ENCODE results near the gene MRPS34. TPM values are rescaled to one million over a fixed set of nuclear protein-coding genes. Genes with fewer than 3 reads are reported as not detected.

The MRPS34 gene
- total RNA-seq, 2 experiments from 2014 or later: 146 to 175 TPM

DNA sequence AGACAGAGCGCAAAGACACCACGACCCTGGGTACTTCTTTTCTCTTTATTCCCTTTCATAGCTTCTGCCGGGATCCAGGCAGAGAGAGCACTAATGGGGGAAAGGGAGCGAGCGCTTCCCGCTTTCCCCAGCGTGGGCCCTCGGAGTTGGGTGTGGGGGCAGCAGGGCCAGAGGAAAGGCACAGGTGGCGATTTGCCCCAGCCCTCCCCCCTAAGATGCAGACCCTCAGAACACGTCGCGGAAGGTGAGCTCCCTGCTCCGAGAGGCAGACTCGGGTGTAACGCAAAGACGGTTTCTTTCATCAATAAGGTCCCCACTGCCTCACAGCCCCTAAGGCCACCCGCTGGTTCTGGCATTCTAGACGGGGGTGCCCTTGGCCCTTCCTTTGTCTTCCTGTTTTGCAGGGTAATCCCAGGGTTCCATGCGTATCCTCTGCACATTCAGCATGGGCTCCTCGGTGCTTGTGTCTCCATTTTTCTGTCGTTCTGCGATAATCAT is 1.0 kb downstream of the MRPS34 start:
- peak overlapping the region; percentile 99 for H3K27ac Mint-ChIP-seq
- peaks cover 22% of the 10 kb centered on the region for H3K36me3 Mint-ChIP-seq (ENCODE audit: low read depth)
- no peaks in the 10 kb centered on the region for H3K27me3 Mint-ChIP-seq
- ChIA-PET CTCF (interaction anchor here (1.3 to 2.0 kb wide), 2 partner anchors 11 to 64 kb away, joined by 4 to 16 read pairs; partner anchors contain the start of genes NUBP2 and SPSB3), POLR2A (interaction anchor here (1.4 to 5.2 kb wide), 2 partner anchors 11 to 193 kb away, joined by 3 to 39 read pairs; partner anchors contain the start of genes NUBP2, RPS2 and SPSB3)
- intact Hi-C loops (cut with DNase I, micrococcal nuclease): loop anchor here (1.0 to 5.0 kb wide), 11 partner anchors 65 to 1090 kb away; partner anchors contain the start of genes GNPTG (in 1 of the 2), JMJD8 (in 1 of the 2), MAPK8IP3 (in 1 of the 2) and MLST8 (in 1 of the 2)
- peak overlapping the region; percentile 94 for H3K4me3 Mint-ChIP-seq
- H3K4me1 Mint-ChIP-seq: peaks cover 9% of the 10 kb centered on the region
- no peaks in the 10 kb centered on the region for H3K9me3 Mint-ChIP-seq (ENCODE audit: low read depth)
- DNase-seq (no peak), ATAC-seq (no peak)

DNA sequence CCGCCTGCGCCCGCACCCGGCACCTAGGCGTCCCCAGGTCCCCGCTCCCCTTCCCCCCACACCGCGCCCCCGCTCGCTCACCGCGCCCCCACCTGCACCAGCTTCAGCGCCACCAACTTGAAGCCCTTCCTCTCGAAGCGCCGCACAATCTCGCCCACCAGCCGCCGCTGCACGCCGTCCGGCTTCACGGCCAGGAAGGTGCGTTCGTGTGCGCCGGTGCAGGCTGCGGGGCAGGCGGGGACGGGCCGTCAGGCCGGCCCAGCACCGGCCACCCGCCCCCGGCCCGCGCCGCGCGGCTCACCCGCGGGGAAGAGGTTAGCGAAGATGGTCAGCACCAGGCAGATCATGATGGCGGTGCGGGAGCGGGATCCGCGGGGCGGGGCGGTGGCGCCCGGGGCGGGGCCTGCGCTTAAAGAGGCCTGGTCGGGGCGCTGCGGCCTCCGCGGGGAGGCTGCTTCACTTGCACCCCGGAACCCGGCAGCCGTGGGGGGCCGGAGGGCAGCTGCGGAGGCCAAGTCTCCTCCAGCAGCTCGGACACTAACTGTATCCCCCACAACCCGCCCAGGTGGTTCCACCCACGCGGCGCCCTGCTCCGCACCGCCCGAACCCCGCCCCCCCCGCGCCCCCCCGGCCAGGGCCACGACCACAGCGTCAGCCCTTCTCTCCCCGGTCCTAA is 1.6 kb downstream of the MRPS34 start, which contains the start of gene NME3:
TSS of gene NME3 (minus strand) at position 356 of the 676 bp plus-strand sequence. CDS start at position 347, 9 bp downstream.
- peak; percentile 88 for DNase-seq
- POLR2A ChIA-PET: interaction anchor here (5.2 kb wide), 1 partner anchor 11 kb away, joined by 39 read pairs; the partner anchor contains the start of genes NUBP2 and SPSB3
- intact Hi-C loops (cut with DNase I, micrococcal nuclease): loop anchor here (1.0 to 5.0 kb wide), 6 partner anchors 64 to 1089 kb away; partner anchors contain the start of genes GNPTG (in 1 of the 2), JMJD8 (in 1 of the 2), MAPK8IP3 (in 1 of the 2) and STUB1 (in 1 of the 2)
- peaks cover 9% of the 10 kb centered on the region for H3K4me1 Mint-ChIP-seq
- no peaks in the 10 kb centered on the region for H3K27me3 Mint-ChIP-seq
- peaks cover 18% of the 10 kb centered on the region for H3K36me3 Mint-ChIP-seq (ENCODE audit: low read depth)
- H3K4me3 Mint-ChIP-seq: peak within 1 kb of the TSS; percentile 94
- CTCF ChIA-PET: interaction anchor here (0.5 to 2.0 kb wide), 3 partner anchors 11 to 384 kb away, joined by 3 to 16 read pairs (median 4); partner anchors contain the start of genes NUBP2, SPSB3 and TRAF7
- H3K9me3 Mint-ChIP-seq (ENCODE audit: low read depth): no peaks in the 10 kb centered on the region
- peak within 1 kb of the TSS; percentile 99 for H3K27ac Mint-ChIP-seq
- ATAC-seq: peak; percentile 53

DNA sequence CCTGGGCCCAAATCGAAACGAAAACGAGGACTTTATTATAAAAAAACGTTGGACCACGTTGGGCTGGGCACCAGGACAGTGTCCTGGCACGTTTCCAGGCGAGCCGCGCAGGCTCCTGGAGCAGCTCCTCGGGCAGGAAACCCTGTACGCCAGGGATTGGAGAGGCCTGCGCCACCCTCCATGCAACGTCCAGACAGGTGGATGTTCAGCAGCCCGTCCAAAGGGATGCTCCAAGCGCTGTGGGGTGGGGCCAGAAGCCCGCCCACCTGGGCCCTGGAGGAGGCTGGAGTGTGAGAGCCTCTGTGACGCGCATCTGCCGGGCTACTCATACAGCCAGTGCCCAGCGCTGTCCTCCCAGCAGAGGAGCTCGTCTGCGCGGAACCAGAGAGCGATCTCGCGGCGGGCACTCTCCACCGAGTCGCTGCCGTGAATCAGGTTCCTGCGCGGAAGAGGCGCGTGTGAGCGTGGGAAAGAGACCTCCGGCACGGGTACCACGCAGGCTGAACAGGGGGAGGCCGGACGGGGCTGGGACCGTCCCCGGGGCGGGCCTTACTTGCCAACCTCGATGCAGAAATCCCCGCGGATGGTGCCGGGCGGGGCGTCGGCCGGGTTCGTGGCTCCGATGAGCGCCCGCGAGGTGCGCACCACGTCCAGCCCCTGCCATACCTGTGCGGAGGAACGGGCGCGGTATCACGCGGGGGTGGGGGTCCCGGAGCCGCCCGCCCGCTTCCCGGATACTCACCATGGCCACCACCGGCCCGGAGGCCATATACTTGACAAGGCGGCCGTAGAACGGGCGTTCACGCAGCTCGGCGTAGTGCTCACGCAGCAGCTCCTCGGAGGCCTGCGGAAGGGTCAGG is 2.4 kb downstream of the MRPS34 start:
- H3K27ac Mint-ChIP-seq: peak overlapping the region; percentile 84
- ChIA-PET POLR2A (interaction anchor here (0.8 to 5.2 kb wide), 3 partner anchors 12 to 195 kb away, joined by 3 to 39 read pairs (median 4); partner anchors contain the start of genes NUBP2, RPS2 and SPSB3), CTCF (interaction anchor here (0.5 to 1.0 kb wide), 2 partner anchors 12 to 385 kb away, joined by 3 to 4 read pairs; partner anchors contain the start of genes NUBP2, SPSB3 and TRAF7)
- ATAC-seq (peak; percentile 27), DNase-seq (peak; percentile 76)
- H3K27me3 Mint-ChIP-seq: no peaks in the 10 kb centered on the region
- H3K36me3 Mint-ChIP-seq (ENCODE audit: low read depth): peaks cover 18% of the 10 kb centered on the region
- H3K9me3 Mint-ChIP-seq (ENCODE audit: low read depth): no peaks in the 10 kb centered on the region
- peak overlapping the region; percentile 94 for H3K4me3 Mint-ChIP-seq
- H3K4me1 Mint-ChIP-seq: peaks cover 9% of the 10 kb centered on the region
- intact Hi-C loops (cut with DNase I, micrococcal nuclease): loop anchor here (1.0 to 5.0 kb wide), 6 partner anchors 63 to 1088 kb away; partner anchors contain the start of genes GNPTG (in 1 of the 2), JMJD8 (in 1 of the 2), MAPK8IP3 (in 1 of the 2) and STUB1 (in 1 of the 2)

DNA sequence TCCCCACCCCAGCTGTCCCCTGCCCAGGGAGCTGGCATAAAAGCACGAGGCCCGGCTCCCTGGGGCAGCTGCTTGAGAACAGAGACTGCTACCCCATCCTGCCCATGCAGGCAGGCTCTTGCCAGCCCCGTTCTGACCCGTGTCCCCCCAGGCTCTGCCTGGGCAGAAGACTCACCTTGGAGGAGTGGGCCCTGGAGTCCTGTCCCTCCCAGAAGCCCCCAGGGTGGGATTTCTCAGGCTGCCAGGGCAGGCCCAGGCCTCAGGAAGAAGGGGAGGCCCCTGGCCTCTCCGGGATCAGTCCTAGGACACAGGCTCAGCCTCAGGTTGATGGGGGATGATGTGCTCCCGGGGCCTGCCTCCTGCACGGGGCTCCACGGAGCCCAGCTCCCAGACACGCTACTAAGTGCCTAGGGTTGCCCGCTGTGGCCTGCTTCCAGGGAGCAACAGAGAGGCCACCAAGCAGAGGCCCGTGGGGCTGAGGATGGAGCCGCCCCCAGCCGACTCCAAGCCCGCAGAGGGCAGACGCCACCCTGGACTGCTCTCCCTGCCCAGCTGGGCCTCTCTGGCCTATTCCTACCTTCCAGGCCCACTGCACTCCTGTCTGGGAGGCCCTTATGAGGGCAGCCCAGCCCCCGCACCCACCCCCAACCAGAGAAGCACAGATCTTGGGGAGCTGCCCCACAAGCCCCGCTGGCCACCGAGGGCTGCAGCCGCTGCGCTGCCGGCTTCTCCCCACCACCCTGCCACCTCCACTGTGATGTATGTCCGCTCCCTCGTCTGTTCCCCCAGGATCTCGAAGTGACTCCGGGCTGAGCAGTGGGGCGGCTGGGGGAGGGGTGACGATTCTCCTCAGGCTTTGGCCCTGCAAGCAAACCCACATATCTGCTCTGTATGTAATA is 3.3 kb downstream of the MRPS34 start:
- no peaks in the 10 kb centered on the region for H3K9me3 Mint-ChIP-seq (ENCODE audit: low read depth)
- peak overlapping the region; percentile 94 for H3K4me3 Mint-ChIP-seq
- H3K27me3 Mint-ChIP-seq: no peaks in the 10 kb centered on the region
- peaks cover 20% of the 10 kb centered on the region for H3K36me3 Mint-ChIP-seq (ENCODE audit: low read depth)
- ATAC-seq (no peak), DNase-seq (no peak)
- H3K4me1 Mint-ChIP-seq: peaks cover 7% of the 10 kb centered on the region
- peak overlapping the region; percentile 33 for H3K27ac Mint-ChIP-seq
- POLR2A ChIA-PET: interaction anchor here (0.8 to 5.2 kb wide), 4 partner anchors 13 to 196 kb away, joined by 3 to 39 read pairs (median 4); partner anchors contain the start of genes NUBP2, RPS2 and SPSB3
- CTCF ChIA-PET: interaction anchor here (1.0 kb wide), 1 partner anchor 13 kb away, joined by 4 read pairs; the partner anchor contains the start of genes NUBP2 and SPSB3
- intact Hi-C loops (cut with DNase I, micrococcal nuclease): loop anchor here (5.0 kb wide), 4 partner anchors 62 to 1087 kb away; partner anchors contain the start of genes GNPTG (in 1 of the 2), JMJD8 (in 1 of the 2), MAPK8IP3 (in 1 of the 2) and STUB1 (in 1 of the 2)

DNA sequence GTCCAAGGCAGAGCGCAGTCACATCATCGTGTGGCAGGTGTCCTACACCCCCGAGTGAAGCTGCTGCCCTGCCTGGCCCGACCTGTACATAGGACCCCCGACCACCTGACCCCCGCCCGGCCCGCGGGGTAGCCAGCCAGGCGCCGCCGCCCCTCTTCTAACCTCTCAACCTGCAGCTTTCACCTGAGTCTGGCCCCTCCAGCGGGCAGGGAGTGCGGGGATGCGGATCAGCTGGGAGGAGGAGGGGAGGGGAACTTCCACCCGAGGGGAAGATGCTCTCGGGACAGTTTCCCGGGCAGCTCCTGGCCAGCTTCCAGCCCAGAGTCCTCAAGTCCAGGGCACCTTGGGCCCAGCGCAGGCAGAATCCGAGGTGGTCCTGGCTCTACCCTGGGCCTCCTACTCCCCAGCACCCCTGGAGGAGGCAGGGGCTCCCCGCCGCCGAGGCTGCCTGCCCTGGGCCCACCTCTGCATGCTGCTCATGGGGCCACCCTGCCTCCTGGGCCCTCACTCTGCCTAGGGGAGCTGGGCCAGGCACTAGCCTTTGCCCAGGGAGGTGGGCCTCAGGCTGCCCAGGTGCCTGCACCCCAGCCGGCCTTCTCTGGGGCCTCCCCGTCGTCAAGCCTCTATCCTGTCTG is 4.0 kb downstream of the MRPS34 start:
- Mint-ChIP-seq H3K4me3 (no peak overlapping the region), H3K27me3 (no peaks in the 10 kb centered on the region), H3K4me1 (peaks cover 7% of the 10 kb centered on the region), H3K27ac (no peak overlapping the region), H3K9me3 (ENCODE audit: low read depth) (no peaks in the 10 kb centered on the region), H3K36me3 (ENCODE audit: low read depth) (peaks cover 20% of the 10 kb centered on the region)
- CTCF ChIA-PET: no interaction called here
- no peak for ATAC-seq
- POLR2A ChIA-PET: interaction anchor here (1.2 kb wide), 1 partner anchor 14 kb away, joined by 4 read pairs; the partner anchor contains the start of genes NUBP2 and SPSB3
- intact Hi-C loops (cut with DNase I, micrococcal nuclease): no loop called here
- no peak for DNase-seq

DNA sequence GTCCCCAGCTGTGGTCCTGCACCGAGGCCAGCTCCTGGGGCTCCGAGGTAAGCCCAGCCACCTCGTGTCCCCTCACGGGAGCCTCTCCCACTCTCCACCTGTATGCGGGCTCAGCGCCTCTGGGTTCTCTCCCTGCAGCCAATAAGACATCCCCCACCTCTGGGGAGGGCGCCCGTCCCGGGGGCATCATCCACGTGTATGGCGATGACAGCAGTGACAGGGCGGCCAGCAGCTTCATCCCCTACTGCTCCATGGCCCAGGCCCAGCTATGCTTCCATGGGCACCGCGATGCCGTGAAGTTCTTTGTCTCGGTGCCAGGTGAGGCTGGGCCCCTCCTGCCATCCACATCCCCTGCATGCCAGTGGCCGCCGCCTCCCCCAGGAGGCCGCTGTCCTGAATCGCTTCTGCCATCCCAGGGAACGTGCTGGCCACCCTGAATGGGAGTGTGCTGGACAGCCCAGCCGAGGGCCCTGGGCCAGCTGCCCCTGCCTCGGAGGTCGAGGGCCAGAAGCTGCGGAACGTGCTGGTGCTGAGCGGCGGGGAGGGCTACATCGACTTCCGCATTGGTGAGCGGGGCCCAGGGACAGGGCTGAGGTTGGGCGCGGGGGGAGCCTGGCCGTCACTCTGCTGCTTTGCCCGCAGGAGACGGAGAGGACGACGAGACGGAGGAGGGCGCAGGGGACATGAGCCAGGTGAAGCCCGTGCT is 4.7 kb downstream of the MRPS34 start:
- ATAC-seq (no peak), DNase-seq (no peak)
- POLR2A ChIA-PET: interaction anchor here (1.2 kb wide), 1 partner anchor 14 kb away, joined by 4 read pairs; the partner anchor contains the start of genes NUBP2 and SPSB3
- Mint-ChIP-seq H3K9me3 (ENCODE audit: low read depth) (no peaks in the 10 kb centered on the region), H3K4me3 (no peak overlapping the region), H3K4me1 (peaks cover 7% of the 10 kb centered on the region), H3K36me3 (ENCODE audit: low read depth) (peaks cover 20% of the 10 kb centered on the region), H3K27ac (no peak overlapping the region), H3K27me3 (no peaks in the 10 kb centered on the region)
- CTCF ChIA-PET: no interaction called here
- intact Hi-C loops (cut with DNase I, micrococcal nuclease): no loop called here

DNA sequence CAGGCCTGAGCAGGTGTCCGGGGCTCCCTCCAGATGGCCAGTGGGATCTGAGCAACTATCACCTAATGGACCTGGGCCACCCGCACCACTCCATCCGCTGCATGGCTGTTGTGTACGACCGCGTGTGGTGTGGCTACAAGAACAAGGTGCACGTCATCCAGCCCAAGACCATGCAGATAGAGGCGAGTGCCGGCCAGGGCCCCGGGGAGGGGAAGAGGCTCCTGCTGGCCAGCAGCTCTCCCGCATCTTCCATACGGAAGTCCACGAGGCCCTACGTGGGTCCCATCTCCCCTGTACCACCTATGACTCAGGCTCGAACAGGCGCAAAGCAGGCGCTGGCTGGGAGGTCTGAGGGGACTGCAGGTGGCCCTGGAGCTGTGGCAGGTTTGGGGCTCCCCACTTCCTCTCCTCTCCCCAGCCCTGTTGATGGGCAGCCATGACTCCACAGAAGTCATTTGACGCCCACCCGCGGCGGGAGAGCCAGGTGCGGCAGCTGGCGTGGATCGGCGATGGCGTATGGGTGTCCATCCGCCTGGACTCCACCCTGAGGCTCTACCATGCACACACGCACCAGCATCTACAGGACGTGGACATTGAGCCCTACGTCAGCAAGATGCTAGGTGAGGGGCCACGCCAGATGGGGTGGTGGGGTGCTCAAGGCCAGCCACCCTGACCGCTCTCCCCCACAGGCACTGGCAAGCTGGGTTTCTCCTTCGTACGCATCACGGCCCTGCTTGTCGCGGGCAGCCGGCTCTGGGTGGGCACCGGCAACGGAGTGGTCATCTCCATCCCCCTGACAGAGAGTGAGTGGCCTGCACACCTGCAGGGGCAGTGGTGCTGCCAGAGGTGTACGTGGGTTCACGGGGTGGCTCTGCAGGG is 5.6 kb downstream of the MRPS34 start:
- DNase-seq (no peak), ATAC-seq (no peak)
- Mint-ChIP-seq H3K4me3 (no peak overlapping the region), H3K9me3 (ENCODE audit: low read depth) (no peaks in the 10 kb centered on the region), H3K27me3 (no peaks in the 10 kb centered on the region), H3K4me1 (peaks cover 7% of the 10 kb centered on the region), H3K27ac (no peak overlapping the region), H3K36me3 (ENCODE audit: low read depth) (peaks cover 18% of the 10 kb centered on the region)
- CTCF ChIA-PET: no interaction called here
- POLR2A ChIA-PET: interaction anchor here (0.6 kb wide), 1 partner anchor 109 kb away, joined by 3 read pairs; no protein-coding TSS in a partner anchor
- intact Hi-C loops (cut with DNase I, micrococcal nuclease): no loop called here

DNA sequence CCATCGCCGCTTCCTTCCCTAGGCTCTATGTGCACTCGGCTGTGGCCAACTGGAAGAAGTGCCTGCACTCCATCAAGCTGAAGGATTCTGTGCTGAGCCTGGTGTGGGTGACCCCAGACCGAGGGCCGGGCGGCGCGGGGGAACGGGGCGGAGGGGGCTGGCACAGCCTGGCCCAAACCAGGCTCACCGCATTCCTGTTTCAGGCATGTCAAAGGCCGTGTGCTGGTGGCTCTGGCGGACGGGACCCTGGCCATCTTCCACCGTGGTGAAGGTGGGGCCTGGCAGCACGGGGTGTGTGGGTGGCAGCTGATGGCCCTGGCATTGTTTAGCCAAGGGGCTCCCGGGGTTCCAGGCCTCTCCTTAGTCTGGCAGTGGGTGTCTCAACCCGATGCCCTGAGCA is 6.2 kb downstream of the MRPS34 start:
- no peak overlapping the region for H3K4me3 Mint-ChIP-seq
- CTCF ChIA-PET: no interaction called here
- H3K27ac Mint-ChIP-seq: no peak overlapping the region
- intact Hi-C loops (cut with DNase I, micrococcal nuclease): no loop called here
- no peak for DNase-seq
- POLR2A ChIA-PET: no interaction called here
- H3K9me3 Mint-ChIP-seq (ENCODE audit: low read depth): no peaks in the 10 kb centered on the region
- H3K36me3 Mint-ChIP-seq (ENCODE audit: low read depth): peaks cover 11% of the 10 kb centered on the region
- H3K4me1 Mint-ChIP-seq: peaks cover 7% of the 10 kb centered on the region
- no peak for ATAC-seq
- no peaks in the 10 kb centered on the region for H3K27me3 Mint-ChIP-seq

DNA sequence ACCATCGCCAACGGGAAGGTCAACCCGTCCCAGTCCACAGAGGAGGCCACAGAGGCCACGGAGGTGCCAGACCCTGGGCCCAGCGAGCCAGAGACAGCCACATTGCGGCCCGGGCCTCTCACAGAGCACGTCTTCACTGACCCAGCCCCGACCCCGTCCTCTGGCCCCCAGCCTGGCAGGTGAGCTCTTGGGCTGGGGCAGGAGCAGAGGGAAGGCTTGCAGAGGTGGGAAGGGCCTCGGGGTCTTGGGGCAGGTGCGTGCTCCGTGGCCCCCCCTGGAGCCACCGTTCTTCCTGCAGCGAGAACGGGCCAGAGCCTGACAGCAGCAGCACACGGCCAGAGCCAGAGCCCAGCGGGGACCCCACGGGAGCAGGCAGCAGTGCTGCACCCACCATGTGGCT is 6.7 kb downstream of the MRPS34 start:
- ATAC-seq (no peak), DNase-seq (no peak)
- Mint-ChIP-seq H3K4me1 (peaks cover 7% of the 10 kb centered on the region), H3K27ac (no peak overlapping the region), H3K36me3 (ENCODE audit: low read depth) (peaks cover 12% of the 10 kb centered on the region), H3K4me3 (no peak overlapping the region), H3K9me3 (ENCODE audit: low read depth) (no peaks in the 10 kb centered on the region), H3K27me3 (no peaks in the 10 kb centered on the region)
- ChIA-PET CTCF (no interaction called here), POLR2A (no interaction called here)
- intact Hi-C loops (cut with DNase I, micrococcal nuclease): no loop called here
